LNCAP (cell line): ENCODE results near the gene UBL7.

ENCODE experiments used
- CTCF ChIP-seq: fragments of 450-650 bp; IDR thresholded peaks from 2 replicates; pipeline ENCODE4 v1.5.1; 2017; ENCODE audit warnings: mild to moderate bottlenecking

The UBL7 gene

GRCh38 chr15:74499366-74499765, 38.4 kb upstream of the UBL7 start:
- no peak for TF ChIP-seq CTCF

DNA sequence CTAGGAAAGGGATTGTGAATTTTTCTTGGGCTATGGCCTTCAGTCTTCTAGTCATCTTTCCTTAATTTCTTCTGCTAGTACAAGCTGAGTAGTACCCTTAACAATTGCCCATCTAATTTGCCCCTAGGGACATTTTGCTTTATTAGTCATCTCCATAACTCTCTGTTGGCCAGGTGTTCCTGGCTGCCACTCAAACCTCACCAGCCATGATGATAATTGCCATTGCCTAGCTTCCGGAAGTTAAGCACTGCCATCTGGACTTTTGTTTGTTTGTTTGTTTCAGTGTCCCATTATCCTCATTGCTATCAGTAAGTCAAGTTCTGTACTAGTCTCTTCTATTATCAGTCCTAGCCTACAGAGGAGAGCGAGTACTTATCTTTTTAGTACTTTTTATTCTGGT, 36.6 kb upstream of the UBL7 start:
- TF ChIP-seq CTCF, result no peak

DNA sequence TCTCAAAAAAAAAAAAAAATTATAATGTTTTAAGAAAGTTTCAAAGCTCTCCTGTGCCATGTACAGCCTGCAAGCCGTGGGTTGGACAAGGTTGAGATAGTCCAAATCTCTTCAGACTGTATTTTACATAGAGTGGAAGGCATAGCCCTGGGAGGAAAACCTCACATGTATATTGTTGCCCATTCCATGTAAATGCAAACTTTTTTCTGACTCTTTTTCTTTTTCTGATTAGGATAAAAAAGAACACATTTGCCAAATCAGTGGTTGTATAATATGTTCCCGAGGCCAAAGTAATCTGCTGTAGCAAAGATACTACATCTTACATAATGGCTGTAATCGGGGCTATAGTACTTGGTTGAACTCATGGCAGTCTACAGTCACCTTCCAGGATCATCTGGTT, 35.7 kb upstream of the UBL7 start:
- no peak for TF ChIP-seq CTCF

- no peak for TF ChIP-seq CTCF
Measured at GRCh38 chr15:74490339-74490689, 29.4 kb upstream of the UBL7 start.

DNA sequence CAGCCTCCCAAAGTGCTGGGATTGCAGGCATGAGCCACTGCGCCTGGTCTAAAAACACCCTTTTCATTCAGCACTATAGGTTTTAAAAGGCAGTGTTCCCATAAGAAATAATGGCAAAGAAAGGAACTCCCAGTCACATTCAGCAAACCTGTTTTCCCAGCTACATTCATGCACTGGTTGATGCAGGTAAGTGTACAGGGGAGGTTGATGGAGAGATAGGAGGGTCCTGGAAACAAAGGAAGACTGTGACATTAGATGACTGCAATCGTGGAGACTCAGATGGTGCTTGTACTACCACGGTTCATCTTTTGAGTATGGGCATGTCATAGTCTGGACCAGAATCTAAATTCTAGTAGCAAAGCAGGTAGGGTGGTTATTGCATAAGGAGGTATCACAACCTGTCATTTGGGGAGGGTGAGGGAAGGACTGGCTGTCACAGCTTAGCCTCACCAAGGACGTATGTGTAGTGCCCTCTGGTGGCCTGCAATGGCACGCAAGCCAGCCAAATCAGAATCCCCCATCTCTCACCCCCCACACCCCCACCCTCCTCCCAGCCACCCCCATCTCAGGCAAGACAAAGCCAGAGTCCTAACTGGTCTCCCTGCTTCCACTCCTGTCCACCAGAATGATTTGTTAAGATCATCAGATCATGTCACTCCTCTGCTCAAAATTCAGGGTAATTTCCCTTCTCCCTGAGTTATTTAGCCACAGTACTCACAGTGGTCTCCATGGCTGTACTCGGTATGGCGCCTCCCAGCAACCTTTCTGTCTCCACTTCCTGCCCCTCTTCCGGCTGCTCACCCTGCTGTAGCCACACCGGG, 28.8 kb upstream of the UBL7 start:
- TF ChIP-seq CTCF, result peak; percentile 77

DNA sequence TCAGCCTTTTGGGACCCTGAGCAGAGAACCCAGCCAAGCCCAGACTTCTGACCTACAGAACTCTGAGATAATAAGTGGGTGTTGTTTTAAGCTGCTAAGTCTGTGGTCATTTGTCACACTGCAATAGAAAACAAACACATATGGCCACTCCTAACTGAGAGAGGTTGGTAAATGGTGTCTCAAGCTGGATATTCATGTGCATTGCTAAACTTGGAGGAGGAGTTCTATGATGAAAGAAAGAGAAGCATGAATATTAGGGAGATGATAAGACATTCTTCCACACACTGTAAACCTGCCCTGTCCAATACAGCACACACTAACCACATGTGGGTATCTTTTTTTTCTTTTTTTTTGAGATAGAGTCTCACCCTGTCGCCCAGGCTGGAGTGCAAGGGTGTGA, 27.8 kb upstream of the UBL7 start:
- no peak for TF ChIP-seq CTCF

- TF ChIP-seq CTCF, result no peak
Measured at GRCh38 chr15:74482661-74483060, 21.7 kb upstream of the UBL7 start.
